ENCODE data around the gene PGC. TPM values are rescaled to one million over a fixed set of nuclear protein-coding genes. Genes with fewer than 3 reads are reported as not detected.

The PGC gene
- polyA plus RNA-seq, 3 donors, result not detected

- no peaks in the 10 kb centered on the region for H3K9me3 ChIP-seq (replicated peaks in 1 of 2; ENCODE audit: control insufficient read depth in 1 of 2, insufficient read depth in 1 of 2, low read length in 2 of 2)
- peaks cover 14 to 15% of the 10 kb centered on the region in 2 donors for H3K4me1 ChIP-seq (ENCODE audit: control insufficient read depth in 1 of 2, insufficient read depth in 2 of 2, low read length in 2 of 2)
- no peak overlapping the region for H3K27ac ChIP-seq (ENCODE audit: low read depth in 1 of 2, low read length in 2 of 2)
- no peak overlapping the region for H2AFZ ChIP-seq (ENCODE audit: insufficient read depth, low read depth, low read length, poor library complexity, severe bottlenecking)
- intact Hi-C loops (cut with micrococcal nuclease), result no loop called here
- H4K20me1 ChIP-seq (ENCODE audit: insufficient read depth, low read length), result peaks cover 98% of the 10 kb centered on the region
- Mint-ChIP-seq H3K36me3 (peaks cover 69 to 78% of the 10 kb centered on the region in 2 donors), H3K27me3 (ENCODE audit: low read depth in 3 of 3) (peaks cover 0 to 8% (median 2%) of the 10 kb centered on the region in 3 donors), H3K27ac (no peak overlapping the region), H3K9me3 (peaks cover 0 to 1% (median 0%) of the 10 kb centered on the region in 7 donors), H3K4me1 (peaks cover 10% of the 10 kb centered on the region), H3K4me3 (no peak overlapping the region)
- TF ChIP-seq CTCF (IDR thresholded peaks at IDR 0.05), result no peak
- H3K4me2 ChIP-seq (replicated peaks; ENCODE audit: extremely low read depth, low read length, poor library complexity, severe bottlenecking), result no peak overlapping the region
- H3K79me2 ChIP-seq (ENCODE audit: insufficient read depth, low read length), result no peaks in the 10 kb centered on the region
- no peak overlapping the region for H3K9ac ChIP-seq (ENCODE audit: insufficient read depth, low read length, poor library complexity, severe bottlenecking)
- H3K4me3 ChIP-seq (replicated peaks in 1 of 3; ENCODE audit: low read depth in 2 of 3, low read length in 3 of 3), result no peak overlapping the region
- H3K27me3 ChIP-seq (ENCODE audit: control insufficient read depth in 2 of 2, insufficient read depth in 2 of 2, low read length in 2 of 2), result no peaks in the 10 kb centered on the region
- DNase-seq, result no peak
- 97% methylated on average over 6 of the region's 9 CpGs for WGBS (ENCODE audit: insufficient coverage)
- H3K36me3 ChIP-seq (replicated peaks in 1 of 2; ENCODE audit: control insufficient read depth in 1 of 2, insufficient read depth in 2 of 2, low read length in 2 of 2), result peaks cover 73 to 88% of the 10 kb centered on the region in 2 donors
Measured at GRCh38 chr6:41687501-41688175, 59.6 kb downstream of the PGC start.

Small RNAs within 50 kb of the gene (small RNA-seq; reads per million reads assigned to genes)
- gene AL365205.2 (ENCODE audit: insufficient read length, low read depth) (not detected), gene AL365205.3 (ENCODE audit: insufficient read length, low read depth) (not detected)

Other genes starting within 250 kb of the PGC start
- 1 to 10 TPM in 1 of 3 donors, under 1 TPM in 2; 0.62 to 7.6 (median 0.65) TPM for gene FOXP4, start 201.0 kb downstream of the PGC start, polyA plus RNA-seq
- gene MDFI, start 108.9 kb downstream of the PGC start, polyA plus RNA-seq, result not detected
- gene TFEB, start 11.8 kb downstream of the PGC start, polyA plus RNA-seq, result 10 to 100 TPM; 42.6 to 60.0 (median 55.0) TPM
- 1 to 10 TPM; 1.3 to 7.0 (median 2.6) TPM for gene FRS3, start 32.5 kb upstream of the PGC start, polyA plus RNA-seq
- under 1 TPM in 1 of 3 donors, not detected in 2; 0.88 TPM for gene PRICKLE4, start 33.4 kb upstream of the PGC start, polyA plus RNA-seq
- gene TOMM6, start 40.3 kb upstream of the PGC start, polyA plus RNA-seq, result 100 to 1,000 TPM; 271 to 382 (median 343) TPM
- gene USP49, start 148.0 kb upstream of the PGC start, polyA plus RNA-seq, result 1 to 10 TPM in 1 of 3 donors, under 1 TPM in 2; 0.08 to 4.8 (median 0.37) TPM
- gene MED20, start 173.7 kb upstream of the PGC start, polyA plus RNA-seq, result 10 to 100 TPM in 2 of 3 donors, 1 to 10 TPM in 1; 6.3 to 16.2 (median 13.6) TPM
- 1 to 10 TPM; 2.7 to 4.2 (median 3.9) TPM for gene BYSL, start 174.1 kb upstream of the PGC start, polyA plus RNA-seq
- gene CCND3, start 194.4 kb upstream of the PGC start, polyA plus RNA-seq, result 100 to 1,000 TPM; 166 to 273 (median 259) TPM

All from CD14-positive monocyte (primary cell).